ENCODE data around the gene MAPKBP1. TPM values are rescaled to one million over a fixed set of nuclear protein-coding genes. Genes with fewer than 3 reads are reported as not detected.

Gene MAPKBP1
- polyA plus RNA-seq, 6 donors from 2014 or later = 1.6 to 5.5 (median 2.2) TPM; not detected in 1

- DNase-seq (no peak), ATAC-seq (ENCODE audit: low read depth in 2 of 2) (no peak)
- H3K4me1 Mint-ChIP-seq = peaks cover 5 to 11% (median 8%) of the 10 kb centered on the region in 3 donors
- H3K27me3 Mint-ChIP-seq = peaks cover 0 to 6% (median 0%) of the 10 kb centered on the region in 3 donors
- no peak overlapping the region for H3K4me3 Mint-ChIP-seq
- H3K36me3 Mint-ChIP-seq = no peaks in the 10 kb centered on the region
- no peaks in the 10 kb centered on the region for H3K9me3 Mint-ChIP-seq
- H3K27ac Mint-ChIP-seq = no peak overlapping the region
These were observed 79.5 kb downstream of the MAPKBP1 start for GRCh38 chr15:41853831-41854230.

GRCh38 chr15:41854443-41854842, 80.2 kb downstream of the MAPKBP1 start:
- no peaks in the 10 kb centered on the region for H3K9me3 Mint-ChIP-seq
- H3K4me3 Mint-ChIP-seq = no peak overlapping the region
- DNase-seq (no peak), ATAC-seq (ENCODE audit: low read depth in 2 of 2) (no peak)
- peaks cover 5 to 11% (median 8%) of the 10 kb centered on the region in 3 donors for H3K4me1 Mint-ChIP-seq
- peaks cover 0 to 6% (median 0%) of the 10 kb centered on the region in 3 donors for H3K27me3 Mint-ChIP-seq
- no peak overlapping the region for H3K27ac Mint-ChIP-seq
- no peaks in the 10 kb centered on the region for H3K36me3 Mint-ChIP-seq

- Mint-ChIP-seq H3K27ac (no peak overlapping the region), H3K9me3 (no peaks in the 10 kb centered on the region), H3K36me3 (no peaks in the 10 kb centered on the region), H3K27me3 (peaks cover 0 to 6% (median 0%) of the 10 kb centered on the region in 3 donors), H3K4me3 (no peak overlapping the region), H3K4me1 (peaks cover 5 to 9% (median 8%) of the 10 kb centered on the region in 3 donors)
- ATAC-seq (ENCODE audit: low read depth in 2 of 2) (no peak), DNase-seq (no peak)
These were observed 81.1 kb downstream of the MAPKBP1 start for GRCh38 chr15:41855261-41855961.

GRCh38 chr15:41856262-41856661, 82.0 kb downstream of the MAPKBP1 start:
- Mint-ChIP-seq H3K4me1 (peaks cover under 1 to 1% (median under 1%) of the 10 kb centered on the region in 3 donors), H3K36me3 (no peaks in the 10 kb centered on the region), H3K27me3 (peaks cover 0 to 2% (median 0%) of the 10 kb centered on the region in 3 donors), H3K4me3 (no peak overlapping the region), H3K27ac (no peak overlapping the region), H3K9me3 (no peaks in the 10 kb centered on the region)
- DNase-seq (no peak), ATAC-seq (ENCODE audit: low read depth in 2 of 2) (no peak)

GRCh38 chr15:41856716-41857115, 82.4 kb downstream of the MAPKBP1 start:
- no peaks in the 10 kb centered on the region for H3K9me3 Mint-ChIP-seq
- no peaks in the 10 kb centered on the region for H3K36me3 Mint-ChIP-seq
- no peaks in the 10 kb centered on the region for H3K27me3 Mint-ChIP-seq
- peak overlapping the region in 1 of 6 donors; percentile 51 for H3K27ac Mint-ChIP-seq
- ATAC-seq (ENCODE audit: low read depth in 2 of 2) (no peak), DNase-seq (no peak)
- no peaks in the 10 kb centered on the region for H3K4me1 Mint-ChIP-seq
- H3K4me3 Mint-ChIP-seq = no peak overlapping the region

- no peak overlapping the region for H3K27ac Mint-ChIP-seq
- DNase-seq (no peak), ATAC-seq (ENCODE audit: low read depth in 2 of 2) (no peak)
- no peaks in the 10 kb centered on the region for H3K27me3 Mint-ChIP-seq
- no peaks in the 10 kb centered on the region for H3K36me3 Mint-ChIP-seq
- H3K9me3 Mint-ChIP-seq = no peaks in the 10 kb centered on the region
- H3K4me3 Mint-ChIP-seq = no peak overlapping the region
- H3K4me1 Mint-ChIP-seq = no peaks in the 10 kb centered on the region
These were observed 83.0 kb downstream of the MAPKBP1 start for GRCh38 chr15:41857316-41857715.

- DNase-seq (no peak), ATAC-seq (ENCODE audit: low read depth in 2 of 2) (no peak)
- Mint-ChIP-seq H3K36me3 (no peaks in the 10 kb centered on the region), H3K4me1 (no peaks in the 10 kb centered on the region), H3K27ac (no peak overlapping the region), H3K27me3 (no peaks in the 10 kb centered on the region), H3K4me3 (no peak overlapping the region), H3K9me3 (no peaks in the 10 kb centered on the region)
These were observed 84.5 kb downstream of the MAPKBP1 start for GRCh38 chr15:41858756-41859155.

- ATAC-seq (ENCODE audit: low read depth in 2 of 2) (no peak), DNase-seq (no peak)
- H3K27ac Mint-ChIP-seq = peak overlapping the region in 1 of 6 donors; percentile 37
- no peaks in the 10 kb centered on the region for H3K27me3 Mint-ChIP-seq
- H3K4me1 Mint-ChIP-seq = no peaks in the 10 kb centered on the region
- H3K9me3 Mint-ChIP-seq = no peaks in the 10 kb centered on the region
- no peaks in the 10 kb centered on the region for H3K36me3 Mint-ChIP-seq
- H3K4me3 Mint-ChIP-seq = no peak overlapping the region
These were observed 86.0 kb downstream of the MAPKBP1 start for GRCh38 chr15:41860049-41860828.

- H3K27ac Mint-ChIP-seq = peak overlapping the region in 1 of 6 donors; percentile 95
- no peaks in the 10 kb centered on the region for H3K9me3 Mint-ChIP-seq
- no peaks in the 10 kb centered on the region for H3K36me3 Mint-ChIP-seq
- DNase-seq (no peak), ATAC-seq (ENCODE audit: low read depth in 2 of 2) (no peak)
- no peaks in the 10 kb centered on the region for H3K27me3 Mint-ChIP-seq
- no peak overlapping the region for H3K4me3 Mint-ChIP-seq
- H3K4me1 Mint-ChIP-seq = no peaks in the 10 kb centered on the region
These were observed 87.6 kb downstream of the MAPKBP1 start for GRCh38 chr15:41861736-41862356.

GRCh38 chr15:41862515-41863116, 88.3 kb downstream of the MAPKBP1 start:
- no peaks in the 10 kb centered on the region for H3K36me3 Mint-ChIP-seq
- H3K9me3 Mint-ChIP-seq = no peaks in the 10 kb centered on the region
- no peak for DNase-seq
- no peak overlapping the region for H3K27ac Mint-ChIP-seq
- no peaks in the 10 kb centered on the region for H3K27me3 Mint-ChIP-seq
- peaks cover 0 to 2% (median 0%) of the 10 kb centered on the region in 3 donors for H3K4me1 Mint-ChIP-seq
- ATAC-seq (ENCODE audit: low read depth in 2 of 2) = no peak
- no peak overlapping the region for H3K4me3 Mint-ChIP-seq

- H3K27ac Mint-ChIP-seq = peak overlapping the region in 1 of 6 donors; percentile 63
- H3K27me3 Mint-ChIP-seq = peaks cover 0 to 5% (median 0%) of the 10 kb centered on the region in 3 donors
- peaks cover 0 to 4% (median 2%) of the 10 kb centered on the region in 3 donors for H3K4me1 Mint-ChIP-seq
These were observed 91.3 kb downstream of the MAPKBP1 start for GRCh38 chr15:41865490-41866055.

GRCh38 chr15:41866263-41866703, 92.0 kb downstream of the MAPKBP1 start:
- no peaks in the 10 kb centered on the region for H3K9me3 Mint-ChIP-seq
- no peak overlapping the region for H3K27ac Mint-ChIP-seq
- no peak for ATAC-seq (ENCODE audit: low read depth in 2 of 2)
- peaks cover 0 to 4% (median 2%) of the 10 kb centered on the region in 3 donors for H3K4me1 Mint-ChIP-seq
- DNase-seq = no peak
- no peaks in the 10 kb centered on the region for H3K36me3 Mint-ChIP-seq
- peaks cover 0 to 5% (median 0%) of the 10 kb centered on the region in 3 donors for H3K27me3 Mint-ChIP-seq
- no peak overlapping the region for H3K4me3 Mint-ChIP-seq

More at GRCh38 chr15:41865490-41866055, 91.3 kb downstream of the MAPKBP1 start:
- Mint-ChIP-seq H3K36me3 (no peaks in the 10 kb centered on the region), H3K4me3 (no peak overlapping the region), H3K9me3 (no peaks in the 10 kb centered on the region)
- ATAC-seq (ENCODE audit: low read depth in 2 of 2) (no peak), DNase-seq (no peak)

Measured in naive B cell (primary cell).